GM12874 (cell line): Measurements from ENCODE around the gene SCN5A.

Experiments used
- CTCF ChIP-seq: IDR thresholded peaks from 2 replicates; pipeline ENCODE4 v1.5.1; 2011; ENCODE audit warnings: low read depth, mild to moderate bottlenecking, control low read depth, low read length, moderate library complexity; ENCODE audit not compliant: insufficient read depth

SCN5A gene

GRCh38 chr3:38582941-38583645 is 66.4 kb downstream of the SCN5A start:
- TF ChIP-seq CTCF, result no peak

- no peak for TF ChIP-seq CTCF
Observed at GRCh38 chr3:38582316-38582715, 67.2 kb downstream of the SCN5A start.

GRCh38 chr3:38581774-38582173 is 67.7 kb downstream of the SCN5A start:
- TF ChIP-seq CTCF, result no peak

GRCh38 chr3:38580450-38581382 is 68.8 kb downstream of the SCN5A start:
- no peak for TF ChIP-seq CTCF

GRCh38 chr3:38579551-38580449 is 69.7 kb downstream of the SCN5A start:
- no peak for TF ChIP-seq CTCF

GRCh38 chr3:38579141-38579540 is 70.3 kb downstream of the SCN5A start:
- TF ChIP-seq CTCF, result no peak

GRCh38 chr3:38578551-38578950 is 70.9 kb downstream of the SCN5A start:
- TF ChIP-seq CTCF, result no peak
